Measurements from ENCODE around the gene SIK2.

Gene SIK2

DNA sequence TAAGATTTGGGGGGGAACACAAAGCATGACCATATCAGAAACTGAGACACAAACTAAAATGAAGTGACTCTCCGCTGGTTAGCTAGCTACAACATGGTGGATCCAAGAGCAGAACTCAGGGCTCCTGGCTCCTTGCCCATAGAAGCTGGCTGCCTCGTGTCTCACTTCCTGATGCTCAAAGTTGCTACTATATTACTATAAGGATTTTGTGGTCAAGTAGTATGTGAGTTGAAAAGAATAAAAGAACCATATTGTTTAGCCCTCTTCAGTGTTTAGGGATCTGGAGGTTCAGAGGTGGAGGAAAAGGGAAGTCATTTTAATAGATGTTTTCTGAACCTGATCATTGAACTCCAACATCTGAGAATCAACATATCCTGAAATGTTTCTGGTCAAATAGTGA, 16.9 kb upstream of the SIK2 start:
- Histone ChIP-seq H3K36me3 (ENCODE audit: low read depth) (no peaks in the 10 kb centered on the region), H3K9me3 (ENCODE audit: severe bottlenecking) (no peaks in the 10 kb centered on the region), H3K4me1 (ENCODE audit: insufficient read depth, poor library complexity, severe bottlenecking) (no peaks in the 10 kb centered on the region), H3K27me3 (ENCODE audit: insufficient read depth, poor library complexity, severe bottlenecking) (no peaks in the 10 kb centered on the region), H3K4me3 (ENCODE audit: severe bottlenecking) (no peak overlapping the region), H3K27ac (ENCODE audit: poor library complexity, severe bottlenecking) (no peak overlapping the region)
- TF ChIP-seq, protein P1, sequence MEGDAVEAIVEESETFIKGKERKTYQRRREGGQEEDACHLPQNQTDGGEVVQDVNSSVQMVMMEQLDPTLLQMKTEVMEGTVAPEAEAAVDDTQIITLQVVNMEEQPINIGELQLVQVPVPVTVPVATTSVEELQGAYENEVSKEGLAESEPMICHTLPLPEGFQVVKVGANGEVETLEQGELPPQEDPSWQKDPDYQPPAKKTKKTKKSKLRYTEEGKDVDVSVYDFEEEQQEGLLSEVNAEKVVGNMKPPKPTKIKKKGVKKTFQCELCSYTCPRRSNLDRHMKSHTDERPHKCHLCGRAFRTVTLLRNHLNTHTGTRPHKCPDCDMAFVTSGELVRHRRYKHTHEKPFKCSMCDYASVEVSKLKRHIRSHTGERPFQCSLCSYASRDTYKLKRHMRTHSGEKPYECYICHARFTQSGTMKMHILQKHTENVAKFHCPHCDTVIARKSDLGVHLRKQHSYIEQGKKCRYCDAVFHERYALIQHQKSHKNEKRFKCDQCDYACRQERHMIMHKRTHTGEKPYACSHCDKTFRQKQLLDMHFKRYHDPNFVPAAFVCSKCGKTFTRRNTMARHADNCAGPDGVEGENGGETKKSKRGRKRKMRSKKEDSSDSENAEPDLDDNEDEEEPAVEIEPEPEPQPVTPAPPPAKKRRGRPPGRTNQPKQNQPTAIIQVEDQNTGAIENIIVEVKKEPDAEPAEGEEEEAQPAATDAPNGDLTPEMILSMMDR (IDR thresholded peaks at IDR 0.05; ENCODE audit: poor library complexity, severe bottlenecking) = no peak
- DNase-seq (ENCODE audit: low spot score) = no peak
- peak; percentile 33; the same call in 1 of the 3 replicates for ATAC-seq (ENCODE audit: low read depth)

DNA sequence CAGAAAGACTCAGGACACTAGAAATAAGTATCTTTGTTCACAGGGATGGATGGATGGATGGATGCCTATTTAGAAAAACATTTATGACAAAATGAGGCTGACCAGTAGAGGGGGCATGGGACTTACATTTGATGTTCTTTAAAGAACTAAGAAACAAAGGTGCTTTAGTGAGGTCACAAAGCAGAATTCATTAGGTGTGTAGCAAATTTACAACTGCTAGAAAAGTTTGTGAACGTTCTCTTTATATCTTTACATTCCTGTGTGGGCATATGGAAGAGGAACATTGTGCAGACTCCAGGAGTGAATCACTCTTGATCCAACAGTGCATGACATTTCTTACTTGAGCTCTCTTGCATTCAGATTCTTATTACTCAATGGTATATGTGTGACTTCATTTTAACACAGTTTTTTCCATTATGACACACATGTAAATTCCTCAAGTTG, 15.8 kb upstream of the SIK2 start:
- TF ChIP-seq, protein P1 (IDR thresholded peaks at IDR 0.05; ENCODE audit: poor library complexity, severe bottlenecking) = peak; percentile 81
- Histone ChIP-seq H3K27ac (ENCODE audit: poor library complexity, severe bottlenecking) (no peak overlapping the region), H3K9me3 (ENCODE audit: severe bottlenecking) (no peaks in the 10 kb centered on the region), H3K27me3 (ENCODE audit: insufficient read depth, poor library complexity, severe bottlenecking) (no peaks in the 10 kb centered on the region), H3K4me3 (ENCODE audit: severe bottlenecking) (no peak overlapping the region), H3K4me1 (ENCODE audit: insufficient read depth, poor library complexity, severe bottlenecking) (no peaks in the 10 kb centered on the region), H3K36me3 (ENCODE audit: low read depth) (no peaks in the 10 kb centered on the region)
- ATAC-seq (ENCODE audit: low read depth) (peak; percentile 57), DNase-seq (ENCODE audit: low spot score) (no peak)

DNA sequence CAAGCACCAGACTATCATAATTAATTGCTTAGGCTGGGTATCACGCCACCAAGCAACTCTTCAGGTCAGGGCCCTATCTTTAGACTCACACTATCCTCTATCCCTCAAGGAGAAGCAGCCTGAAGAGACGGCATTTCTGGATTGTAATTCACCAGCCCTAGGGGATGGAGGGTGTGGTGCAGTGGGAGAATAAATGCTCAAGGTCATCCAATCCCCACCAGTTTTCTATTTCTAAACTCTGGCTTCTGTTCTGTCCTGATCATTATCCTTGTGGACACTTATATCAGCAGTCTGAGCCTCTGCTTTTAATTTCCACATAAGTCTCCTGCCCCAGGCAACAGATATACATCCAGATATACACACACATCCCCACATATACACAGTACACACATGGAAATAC, 13.1 kb upstream of the SIK2 start:
- Histone ChIP-seq H3K27ac (ENCODE audit: poor library complexity, severe bottlenecking) (no peak overlapping the region), H3K9me3 (ENCODE audit: severe bottlenecking) (no peaks in the 10 kb centered on the region), H3K4me1 (ENCODE audit: insufficient read depth, poor library complexity, severe bottlenecking) (no peaks in the 10 kb centered on the region), H3K27me3 (ENCODE audit: insufficient read depth, poor library complexity, severe bottlenecking) (no peaks in the 10 kb centered on the region), H3K4me3 (ENCODE audit: severe bottlenecking) (no peak overlapping the region), H3K36me3 (ENCODE audit: low read depth) (no peaks in the 10 kb centered on the region)
- TF ChIP-seq, protein P1 (IDR thresholded peaks at IDR 0.05; ENCODE audit: poor library complexity, severe bottlenecking) = no peak
- no peak for ATAC-seq (ENCODE audit: low read depth)
- no peak for DNase-seq (ENCODE audit: low spot score)

DNA sequence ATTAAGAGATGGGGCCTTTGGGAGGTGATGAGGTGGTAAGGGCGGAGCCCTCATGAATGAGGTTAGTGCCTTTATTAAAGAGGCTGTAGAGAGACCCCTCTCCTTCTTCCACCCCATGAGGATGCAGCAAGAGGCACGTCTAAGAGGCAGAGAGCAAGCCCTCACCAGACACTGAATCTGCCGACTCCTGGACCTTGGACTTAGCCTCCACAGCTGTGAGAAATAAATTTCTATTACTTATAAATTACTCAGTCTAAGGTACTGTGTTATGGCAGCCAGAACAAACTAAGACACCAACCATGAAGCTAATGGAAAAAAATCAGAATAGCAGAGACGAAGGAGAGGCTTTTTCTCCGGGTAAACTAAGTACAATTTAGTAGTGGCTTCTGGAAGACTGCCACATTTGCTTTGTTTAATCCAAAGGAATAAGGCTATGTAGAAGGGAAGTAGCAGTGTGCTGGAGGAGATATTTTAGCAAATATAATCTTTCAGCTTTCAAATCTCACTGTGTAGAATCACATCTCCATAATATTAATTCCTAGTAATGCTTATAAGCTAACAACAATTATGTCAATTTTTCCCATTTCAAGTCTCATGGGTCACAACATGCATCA, 12.3 kb upstream of the SIK2 start:
- TF ChIP-seq, protein P1 (IDR thresholded peaks at IDR 0.05; ENCODE audit: poor library complexity, severe bottlenecking) = no peak
- Histone ChIP-seq H3K4me3 (ENCODE audit: severe bottlenecking) (no peak overlapping the region), H3K36me3 (ENCODE audit: low read depth) (no peaks in the 10 kb centered on the region), H3K27ac (ENCODE audit: poor library complexity, severe bottlenecking) (no peak overlapping the region), H3K4me1 (ENCODE audit: insufficient read depth, poor library complexity, severe bottlenecking) (no peaks in the 10 kb centered on the region), H3K9me3 (ENCODE audit: severe bottlenecking) (no peaks in the 10 kb centered on the region), H3K27me3 (ENCODE audit: insufficient read depth, poor library complexity, severe bottlenecking) (no peaks in the 10 kb centered on the region)
- no peak for ATAC-seq (ENCODE audit: low read depth)
- no peak for DNase-seq (ENCODE audit: low spot score)

DNA sequence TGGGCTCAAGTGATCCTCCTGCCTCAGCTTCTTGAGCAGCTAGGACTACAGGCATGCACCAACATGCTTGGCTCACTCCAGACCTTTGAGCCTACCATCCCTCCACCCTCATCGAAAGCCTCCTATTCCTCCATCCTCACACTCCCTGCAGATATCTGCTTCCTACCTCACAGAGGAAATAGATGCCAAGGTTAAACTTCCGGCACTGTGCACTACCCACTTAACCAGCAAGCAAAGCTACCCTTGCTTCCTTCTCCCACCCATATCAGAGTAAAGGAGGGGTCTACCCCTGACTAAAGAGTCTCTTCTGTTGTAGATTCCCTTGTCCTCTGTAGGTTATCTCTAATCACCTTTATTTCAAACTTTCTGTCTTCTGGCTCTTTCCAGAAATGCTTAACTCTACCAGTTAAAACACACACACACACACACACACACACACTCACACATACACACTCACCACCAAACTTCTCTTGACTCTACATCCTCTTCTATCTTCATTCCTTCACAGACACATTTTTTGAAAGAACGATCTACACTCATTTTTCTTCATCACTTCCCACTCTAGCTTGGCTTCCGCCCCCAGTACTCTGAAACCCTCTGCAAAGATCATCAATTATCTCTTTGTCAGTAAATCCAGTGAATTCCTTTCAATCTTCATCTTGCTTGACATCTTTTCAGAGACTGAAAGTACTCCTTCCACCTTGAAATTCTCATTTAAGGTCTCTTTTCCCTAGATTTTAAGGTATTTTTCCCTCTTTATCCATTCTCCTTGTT, 10.9 kb upstream of the SIK2 start:
- TF ChIP-seq, protein P1 (IDR thresholded peaks at IDR 0.05; ENCODE audit: poor library complexity, severe bottlenecking) = no peak
- ATAC-seq (ENCODE audit: low read depth) (no peak), DNase-seq (ENCODE audit: low spot score) (no peak)
- no peak overlapping the region for H3K27ac ChIP-seq (ENCODE audit: poor library complexity, severe bottlenecking)
- H3K27me3 ChIP-seq (ENCODE audit: insufficient read depth, poor library complexity, severe bottlenecking) = no peaks in the 10 kb centered on the region
- H3K9me3 ChIP-seq (ENCODE audit: severe bottlenecking) = no peaks in the 10 kb centered on the region
- H3K4me1 ChIP-seq (ENCODE audit: insufficient read depth, poor library complexity, severe bottlenecking) = no peaks in the 10 kb centered on the region
- H3K36me3 ChIP-seq (ENCODE audit: low read depth) = no peaks in the 10 kb centered on the region
- no peak overlapping the region for H3K4me3 ChIP-seq (ENCODE audit: severe bottlenecking)
